Brain microvascular endothelial cell (primary cell): Measurements from ENCODE around the gene IL10RA.
A peak's percentile ranks its signal among the peaks of the same experiment; 100 is the strongest.

Source experiments
- DNase-seq: peaks from one replicate; pipeline ENCODE4 v3.0.0-alpha.2; 2020
- H3K27ac ChIP-seq: fragments of 250-450 bp; sonication (Bioruptor Pico); 2 replicates; pipeline ENCODE4 v1.5.1; 2020; ENCODE audit warnings: mild to moderate bottlenecking, moderate library complexity
- H3K27me3 ChIP-seq: fragments of 250-450 bp; sonication (Bioruptor Pico); replicated peaks from 2 replicates; pipeline ENCODE4 v1.5.1; 2020; ENCODE audit warnings: mild to moderate bottlenecking
- H3K36me3 ChIP-seq: fragments of 250-450 bp; sonication (Bioruptor Pico); replicated peaks from 2 replicates; pipeline ENCODE4 v1.5.1; 2020; ENCODE audit warnings: mild to moderate bottlenecking
- H3K4me3 ChIP-seq: 2 replicates; pipeline ENCODE4 v1.5.1; 2011; ENCODE audit warnings: low read depth, mild to moderate bottlenecking, control low read depth, low read length, moderate library complexity
- in situ Hi-C: cut with HindIII; loops from 2 replicates; pipeline ENCODE4 v1.10.0; 2017; ENCODE audit warnings: low sequenced_read_pairs, low pct_ligation_motif_present
- TF ChIP-seq, protein P1 (sequence below): IDR thresholded peaks from 2 replicates; pipeline ENCODE4 v1.5.1; 2011; ENCODE audit warnings: low read depth, mild to moderate bottlenecking, moderate library complexity, low read length, control low read depth, inconsistent platforms; ENCODE audit errors: missing control alignments

IL10RA gene

DNA sequence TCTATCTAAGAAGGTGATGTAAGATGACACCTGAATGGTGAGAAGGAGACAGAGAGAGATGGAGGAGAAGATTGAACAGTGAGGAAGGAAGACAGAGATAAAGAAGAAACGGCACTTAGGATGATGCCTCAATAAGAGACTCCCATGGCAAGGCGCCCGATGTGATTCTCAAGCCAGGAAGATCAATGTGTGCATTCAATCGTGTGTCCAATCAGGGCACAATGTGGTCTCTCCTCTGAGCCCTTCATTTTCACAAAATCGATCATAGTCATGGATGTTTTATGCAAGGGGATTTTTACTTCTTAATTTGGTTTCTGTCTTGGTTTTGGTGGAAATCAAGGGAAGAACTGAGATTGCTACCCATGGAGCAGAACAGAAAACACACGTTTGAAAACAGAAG lies 37.1 kb upstream of the IL10RA start:
- TF ChIP-seq, protein P1, sequence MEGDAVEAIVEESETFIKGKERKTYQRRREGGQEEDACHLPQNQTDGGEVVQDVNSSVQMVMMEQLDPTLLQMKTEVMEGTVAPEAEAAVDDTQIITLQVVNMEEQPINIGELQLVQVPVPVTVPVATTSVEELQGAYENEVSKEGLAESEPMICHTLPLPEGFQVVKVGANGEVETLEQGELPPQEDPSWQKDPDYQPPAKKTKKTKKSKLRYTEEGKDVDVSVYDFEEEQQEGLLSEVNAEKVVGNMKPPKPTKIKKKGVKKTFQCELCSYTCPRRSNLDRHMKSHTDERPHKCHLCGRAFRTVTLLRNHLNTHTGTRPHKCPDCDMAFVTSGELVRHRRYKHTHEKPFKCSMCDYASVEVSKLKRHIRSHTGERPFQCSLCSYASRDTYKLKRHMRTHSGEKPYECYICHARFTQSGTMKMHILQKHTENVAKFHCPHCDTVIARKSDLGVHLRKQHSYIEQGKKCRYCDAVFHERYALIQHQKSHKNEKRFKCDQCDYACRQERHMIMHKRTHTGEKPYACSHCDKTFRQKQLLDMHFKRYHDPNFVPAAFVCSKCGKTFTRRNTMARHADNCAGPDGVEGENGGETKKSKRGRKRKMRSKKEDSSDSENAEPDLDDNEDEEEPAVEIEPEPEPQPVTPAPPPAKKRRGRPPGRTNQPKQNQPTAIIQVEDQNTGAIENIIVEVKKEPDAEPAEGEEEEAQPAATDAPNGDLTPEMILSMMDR: no peak
- in situ Hi-C loops: loop anchor here (25.0 kb wide), 1 partner anchor 112 kb away; no protein-coding TSS in a partner anchor
- Histone ChIP-seq H3K27ac (no peak overlapping the region), H3K4me3 (no peak overlapping the region), H3K27me3 (peaks cover 7% of the 10 kb centered on the region), H3K36me3 (no peaks in the 10 kb centered on the region)
- no peak for DNase-seq

DNA sequence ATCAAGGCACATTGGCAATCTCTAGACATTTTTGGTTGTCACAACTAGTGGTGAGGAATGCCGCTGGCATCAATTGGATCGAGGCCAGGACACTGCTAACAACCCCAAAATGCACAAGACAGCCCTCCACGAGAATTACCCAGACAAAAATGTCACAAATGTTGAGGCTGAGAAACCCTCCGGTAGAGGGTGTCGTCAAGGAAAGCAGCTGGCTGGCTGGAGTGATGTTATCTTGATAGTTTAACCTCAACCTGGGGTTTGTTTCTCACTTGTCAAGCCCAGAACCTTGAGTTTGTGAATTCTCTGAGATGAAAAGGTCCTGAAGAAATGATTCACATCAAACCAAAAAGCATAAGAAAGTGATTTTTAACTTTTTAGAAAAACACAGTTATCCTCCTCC lies 35.9 kb upstream of the IL10RA start:
- TF ChIP-seq, protein P1: peak; percentile 41
- Histone ChIP-seq H3K36me3 (no peaks in the 10 kb centered on the region), H3K27ac (no peak overlapping the region), H3K27me3 (peaks cover 7% of the 10 kb centered on the region), H3K4me3 (no peak overlapping the region)
- DNase-seq: no peak
- in situ Hi-C loops: no loop called here

DNA sequence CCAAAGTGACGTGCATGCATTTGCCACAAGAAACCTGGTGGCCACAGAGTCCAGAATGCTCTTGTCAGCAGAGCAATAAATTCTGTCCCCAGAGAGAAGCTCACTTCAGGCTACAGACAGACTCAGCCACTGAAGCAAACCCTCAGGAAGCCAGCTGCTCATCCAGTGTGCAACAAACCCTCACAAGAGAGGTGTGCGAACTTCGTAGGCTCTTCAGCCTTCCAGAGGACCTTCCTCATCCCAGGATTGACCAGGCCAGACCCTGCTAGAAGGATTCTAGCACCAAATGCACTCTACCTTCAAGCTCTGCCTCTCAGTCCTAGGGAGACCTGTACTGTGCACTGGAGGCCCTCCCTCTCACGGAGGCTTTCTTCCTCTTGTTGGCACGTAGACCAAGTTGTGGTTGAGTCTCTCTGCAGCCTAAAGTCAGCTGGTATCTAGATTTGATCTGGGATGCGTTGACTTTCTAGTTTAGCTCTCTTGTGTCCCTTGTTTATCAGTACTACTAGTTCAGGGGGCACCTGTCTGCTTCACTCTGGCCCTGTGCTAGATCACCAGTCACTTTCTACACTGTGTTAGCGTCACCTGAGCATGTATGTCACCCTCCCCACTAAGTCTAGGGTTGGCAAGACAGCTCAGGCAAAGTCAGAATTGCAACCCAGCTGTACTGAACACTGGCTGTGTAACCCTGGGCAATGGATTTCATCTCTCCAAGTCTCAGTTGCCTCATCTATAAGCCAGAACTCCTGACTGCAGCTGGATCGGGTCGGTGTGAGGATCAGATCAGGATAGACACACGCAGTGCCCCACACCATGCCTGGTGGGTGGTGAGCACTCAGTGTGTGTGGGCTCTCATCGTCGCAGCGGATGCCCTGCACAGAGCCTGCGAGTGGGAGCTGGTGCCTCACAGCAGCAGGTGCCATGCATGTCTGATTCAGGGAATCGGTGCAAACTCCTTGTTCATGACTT lies 34.9 kb upstream of the IL10RA start:
- no peak overlapping the region for H3K4me3 ChIP-seq
- TF ChIP-seq, protein P1: no peak
- peaks cover 7% of the 10 kb centered on the region for H3K27me3 ChIP-seq
- H3K36me3 ChIP-seq: no peaks in the 10 kb centered on the region
- no peak for DNase-seq
- in situ Hi-C loops: no loop called here
- no peak overlapping the region for H3K27ac ChIP-seq

DNA sequence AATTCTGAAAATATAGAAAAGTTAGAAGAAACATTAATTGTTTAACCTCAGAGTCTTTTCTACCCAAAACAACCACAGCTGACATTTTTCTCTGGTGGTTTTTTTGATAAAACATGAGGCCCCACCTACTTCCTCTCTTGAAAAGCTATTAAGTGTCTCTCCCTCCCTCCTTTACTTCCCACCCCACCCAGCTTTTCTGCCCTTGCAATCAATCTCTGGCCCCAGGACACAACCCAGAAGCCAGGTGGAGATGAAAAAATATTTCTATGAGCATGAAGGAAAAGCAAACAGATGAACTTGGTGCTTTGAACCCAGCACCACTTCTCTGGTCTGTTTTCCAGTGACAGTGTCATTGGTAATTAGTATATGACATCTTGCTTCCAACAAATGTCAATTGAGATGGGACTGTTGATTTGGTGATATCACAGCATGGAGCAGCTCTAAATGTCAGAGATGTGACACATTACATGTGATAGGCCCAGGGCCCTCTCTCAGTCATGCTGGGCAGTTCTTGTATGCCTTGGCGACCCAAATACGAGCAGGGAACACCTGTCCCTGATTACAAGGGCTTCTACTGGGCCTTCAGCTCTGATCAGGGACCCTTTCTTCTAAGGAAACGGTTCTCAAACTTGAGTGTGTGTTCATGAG lies 33.0 kb upstream of the IL10RA start:
- peaks cover 7% of the 10 kb centered on the region for H3K27me3 ChIP-seq
- no peak overlapping the region for H3K4me3 ChIP-seq
- H3K27ac ChIP-seq: no peak overlapping the region
- DNase-seq: no peak
- in situ Hi-C loops: no loop called here
- no peaks in the 10 kb centered on the region for H3K36me3 ChIP-seq
- TF ChIP-seq, protein P1: no peak

DNA sequence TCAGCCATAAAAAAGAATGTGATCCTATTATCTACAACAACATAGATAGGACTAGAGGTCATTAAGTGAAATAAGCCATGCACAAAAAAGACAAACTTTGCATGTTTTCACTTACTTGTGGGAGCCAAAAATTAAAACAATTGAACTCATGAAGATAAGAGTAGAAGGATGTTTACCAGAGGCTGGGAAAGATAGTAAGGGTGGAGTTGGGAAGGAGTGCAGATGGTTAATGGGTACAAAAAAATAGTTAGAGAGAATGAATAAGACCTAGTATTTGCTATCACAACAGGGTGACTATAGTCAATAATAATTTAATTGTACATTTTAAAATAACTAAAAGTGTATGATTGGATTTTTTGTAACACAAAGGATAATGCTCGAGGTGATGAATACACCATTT lies 27.2 kb upstream of the IL10RA start:
- DNase-seq: no peak
- Histone ChIP-seq H3K4me3 (no peak overlapping the region), H3K27me3 (no peaks in the 10 kb centered on the region), H3K36me3 (no peaks in the 10 kb centered on the region), H3K27ac (no peak overlapping the region)
- TF ChIP-seq, protein P1: no peak
- in situ Hi-C loops: no loop called here
